Progenitor cell of endocrine pancreas (in vitro differentiated cells): ENCODE results near the gene TPBG. TPM values are rescaled to one million over a fixed set of nuclear protein-coding genes. Genes with fewer than 3 reads are reported as not detected.
A peak's percentile ranks its signal among the peaks of the same experiment; 100 is the strongest.

ENCODE experiments used
- DNase-seq: peaks from one replicate; pipeline ENCODE4 v3.0.0; 2021; ENCODE audit warnings: low spot score; ENCODE audit not compliant: unreplicated experiment
- H3K27ac Mint-ChIP-seq: 2 replicates; pipeline ENCODE4 v1.8.0; 2021; ENCODE audit warnings: mild to moderate bottlenecking, moderate library complexity, mixed read lengths
- H3K27me3 Mint-ChIP-seq: 2 replicates; pipeline ENCODE4 v1.8.0; 2021; ENCODE audit warnings: mixed read lengths
- H3K36me3 Mint-ChIP-seq: 2 replicates; pipeline ENCODE4 v1.8.0; 2022; ENCODE audit warnings: mixed read lengths; ENCODE audit not compliant: insufficient read depth
- H3K4me1 Mint-ChIP-seq: 2 replicates; pipeline ENCODE4 v1.8.0; 2021; ENCODE audit warnings: low read depth, mixed read lengths
- H3K4me3 Mint-ChIP-seq: 2 replicates; pipeline ENCODE4 v1.8.0; 2021; ENCODE audit warnings: low read depth, mild to moderate bottlenecking, moderate library complexity, mixed read lengths
- H3K9me3 Mint-ChIP-seq: 2 replicates; pipeline ENCODE4 v1.8.0; 2021; ENCODE audit warnings: low read depth, mixed read lengths
- total RNA-seq: library from RNA; stranded (reverse); gene quantifications from 2 replicates; pipeline ENCODE4 v1.2.1, GENCODE V29; 2021
- TF ChIP-seq, protein P1 (sequence below): fragments of 200-600 bp; sonication (generic); IDR thresholded peaks from one replicate; pipeline ENCODE4 v1.5.0; 2021; ENCODE audit warnings: antibody characterized with exemption, mild to moderate bottlenecking; ENCODE audit not compliant: unreplicated experiment

The TPBG gene
- total RNA-seq, 1 donor from 2014 or later = 32.0 TPM

DNA sequence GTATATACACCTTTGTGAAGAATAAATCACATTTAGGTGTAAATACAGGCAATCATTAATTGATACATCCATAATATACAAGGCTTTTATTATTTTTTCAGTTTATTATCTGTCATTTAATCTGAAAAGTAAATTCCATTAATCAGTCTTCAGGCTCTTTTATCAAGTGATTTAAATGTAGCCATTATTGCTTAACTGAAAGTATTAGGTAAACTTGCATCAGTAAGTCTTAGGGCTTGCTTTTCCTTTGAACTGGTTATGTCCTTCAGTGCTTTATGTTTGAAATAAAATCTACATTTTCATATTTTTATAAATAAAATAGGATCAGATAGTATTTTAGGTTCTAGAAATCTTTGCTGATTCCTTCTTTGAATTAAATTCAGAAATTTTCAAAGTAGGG, 4.1 kb downstream of the TPBG start:
- Mint-ChIP-seq H3K27me3 (peaks cover 7% of the 10 kb centered on the region), H3K9me3 (no peaks in the 10 kb centered on the region), H3K4me3 (no peak overlapping the region), H3K36me3 (peaks cover 4% of the 10 kb centered on the region), H3K4me1 (peaks cover 23% of the 10 kb centered on the region), H3K27ac (no peak overlapping the region)
- no peak for DNase-seq
- TF ChIP-seq, protein P1, sequence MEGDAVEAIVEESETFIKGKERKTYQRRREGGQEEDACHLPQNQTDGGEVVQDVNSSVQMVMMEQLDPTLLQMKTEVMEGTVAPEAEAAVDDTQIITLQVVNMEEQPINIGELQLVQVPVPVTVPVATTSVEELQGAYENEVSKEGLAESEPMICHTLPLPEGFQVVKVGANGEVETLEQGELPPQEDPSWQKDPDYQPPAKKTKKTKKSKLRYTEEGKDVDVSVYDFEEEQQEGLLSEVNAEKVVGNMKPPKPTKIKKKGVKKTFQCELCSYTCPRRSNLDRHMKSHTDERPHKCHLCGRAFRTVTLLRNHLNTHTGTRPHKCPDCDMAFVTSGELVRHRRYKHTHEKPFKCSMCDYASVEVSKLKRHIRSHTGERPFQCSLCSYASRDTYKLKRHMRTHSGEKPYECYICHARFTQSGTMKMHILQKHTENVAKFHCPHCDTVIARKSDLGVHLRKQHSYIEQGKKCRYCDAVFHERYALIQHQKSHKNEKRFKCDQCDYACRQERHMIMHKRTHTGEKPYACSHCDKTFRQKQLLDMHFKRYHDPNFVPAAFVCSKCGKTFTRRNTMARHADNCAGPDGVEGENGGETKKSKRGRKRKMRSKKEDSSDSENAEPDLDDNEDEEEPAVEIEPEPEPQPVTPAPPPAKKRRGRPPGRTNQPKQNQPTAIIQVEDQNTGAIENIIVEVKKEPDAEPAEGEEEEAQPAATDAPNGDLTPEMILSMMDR = no peak

DNA sequence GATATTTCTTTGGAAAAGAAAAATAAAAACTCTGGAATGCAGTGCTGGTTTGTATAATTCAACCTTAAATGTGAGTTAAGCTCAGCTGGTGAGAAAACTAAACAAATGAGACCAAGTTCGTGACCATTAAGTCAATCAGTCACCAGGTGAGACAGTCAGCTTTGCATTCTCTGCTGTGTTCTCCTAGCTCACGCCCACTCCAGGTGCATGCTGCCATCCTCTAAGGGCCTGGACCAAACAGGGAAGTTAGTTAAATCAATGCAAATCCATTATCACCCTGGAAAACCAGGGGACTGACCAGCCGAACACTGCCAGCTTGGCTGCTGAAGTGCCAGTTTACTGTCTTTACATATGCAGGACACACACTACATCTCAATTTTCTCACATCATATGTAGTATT, 7.2 kb downstream of the TPBG start:
- peaks cover 2% of the 10 kb centered on the region for H3K9me3 Mint-ChIP-seq
- peaks cover 16% of the 10 kb centered on the region for H3K4me1 Mint-ChIP-seq
- TF ChIP-seq, protein P1 = no peak
- no peak overlapping the region for H3K4me3 Mint-ChIP-seq
- H3K27me3 Mint-ChIP-seq = no peaks in the 10 kb centered on the region
- DNase-seq = no peak
- H3K27ac Mint-ChIP-seq = peak overlapping the region; percentile 62
- peaks cover 6% of the 10 kb centered on the region for H3K36me3 Mint-ChIP-seq

DNA sequence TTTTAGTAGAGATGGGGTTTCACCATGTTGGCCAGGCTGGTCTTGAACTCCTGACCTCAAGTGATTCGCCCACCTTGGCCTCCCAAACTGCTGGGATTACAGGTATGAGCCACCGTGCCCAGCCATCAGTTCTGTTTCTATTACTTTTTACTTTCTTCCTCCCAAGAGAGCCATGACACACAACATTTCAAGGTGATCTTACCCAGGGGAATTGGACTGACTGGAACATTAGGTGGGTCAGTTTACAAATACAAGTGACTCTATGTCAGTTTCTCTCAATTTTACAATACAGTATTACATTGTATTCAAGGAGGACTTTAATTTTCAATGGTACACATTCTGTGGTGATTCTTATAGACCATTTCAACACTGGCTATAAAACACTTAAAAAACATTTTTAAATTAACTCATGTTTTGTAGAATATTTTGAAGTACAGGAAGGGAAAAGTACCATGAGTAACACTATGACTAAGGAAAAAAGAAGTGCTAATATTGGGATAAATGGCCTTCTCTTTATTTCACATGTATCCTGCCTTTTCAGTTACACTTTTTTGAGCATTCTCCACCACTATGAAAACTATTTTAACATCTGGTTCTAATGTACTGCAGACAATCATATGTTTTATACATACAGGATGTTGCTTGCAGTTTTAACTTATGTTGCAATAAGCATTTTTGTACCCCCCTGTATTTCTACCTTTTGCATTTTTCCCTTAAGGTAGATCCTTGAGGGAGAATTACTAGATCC, 8.4 kb downstream of the TPBG start:
- DNase-seq = no peak
- H3K4me3 Mint-ChIP-seq = no peak overlapping the region
- no peak overlapping the region for H3K27ac Mint-ChIP-seq
- H3K27me3 Mint-ChIP-seq = no peaks in the 10 kb centered on the region
- TF ChIP-seq, protein P1 = no peak
- peaks cover 10% of the 10 kb centered on the region for H3K4me1 Mint-ChIP-seq
- peaks cover 3% of the 10 kb centered on the region for H3K36me3 Mint-ChIP-seq
- peaks cover 6% of the 10 kb centered on the region for H3K9me3 Mint-ChIP-seq

DNA sequence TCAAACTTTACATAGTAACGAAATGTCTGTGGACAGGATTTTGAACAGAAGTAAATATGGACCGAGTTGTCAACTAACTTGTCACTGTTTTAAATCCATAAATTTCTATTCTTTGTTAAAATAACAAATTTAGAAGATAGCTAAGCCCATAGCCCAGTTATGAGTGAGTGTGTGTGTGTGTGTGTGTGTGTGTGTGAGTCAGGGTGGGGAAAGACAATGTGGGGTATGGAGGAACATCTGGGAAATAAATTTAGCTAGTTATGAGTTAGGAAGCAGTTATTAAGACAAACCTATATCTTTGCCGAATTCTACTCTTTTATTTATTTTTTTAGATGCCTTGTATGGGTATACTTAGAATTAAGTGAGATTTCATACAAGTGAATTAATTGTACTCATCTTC, 9.0 kb downstream of the TPBG start:
- DNase-seq = no peak
- H3K4me3 Mint-ChIP-seq = no peak overlapping the region
- TF ChIP-seq, protein P1 = no peak
- no peaks in the 10 kb centered on the region for H3K27me3 Mint-ChIP-seq
- peaks cover 10% of the 10 kb centered on the region for H3K4me1 Mint-ChIP-seq
- peaks cover 9% of the 10 kb centered on the region for H3K9me3 Mint-ChIP-seq
- no peak overlapping the region for H3K27ac Mint-ChIP-seq
- peaks cover 5% of the 10 kb centered on the region for H3K36me3 Mint-ChIP-seq

DNA sequence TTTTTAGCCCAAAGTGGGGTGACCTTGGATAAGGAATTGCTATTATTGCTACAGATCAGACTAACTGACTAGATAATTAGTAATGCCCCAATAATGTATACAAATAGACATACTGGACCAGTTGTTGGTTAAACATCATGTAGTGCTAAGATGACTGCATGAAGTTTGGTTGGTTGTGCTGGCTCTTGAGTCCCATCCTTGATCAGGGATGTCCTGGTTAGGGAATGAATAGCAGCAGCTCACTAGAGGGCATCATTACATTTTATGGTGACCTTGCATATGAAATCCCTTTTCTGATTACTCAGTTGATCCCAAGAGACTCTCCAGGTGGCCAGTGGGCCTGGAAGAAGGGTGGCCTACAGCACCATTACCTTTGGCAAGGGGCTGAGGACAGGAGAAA, 10.9 kb downstream of the TPBG start:
- Mint-ChIP-seq H3K27me3 (no peaks in the 10 kb centered on the region), H3K36me3 (peaks cover 9% of the 10 kb centered on the region), H3K4me3 (no peak overlapping the region), H3K9me3 (peaks cover 16% of the 10 kb centered on the region), H3K4me1 (peaks cover 8% of the 10 kb centered on the region), H3K27ac (no peak overlapping the region)
- DNase-seq = no peak
- TF ChIP-seq, protein P1 = no peak
